ENCODE data around the gene ZFAND6.
"Not testable (repeated sequence)": the region's sequence is repeated elsewhere in the genome, so short reads cannot be mapped to it uniquely, and the experiment has no call there.

Gene ZFAND6

DNA sequence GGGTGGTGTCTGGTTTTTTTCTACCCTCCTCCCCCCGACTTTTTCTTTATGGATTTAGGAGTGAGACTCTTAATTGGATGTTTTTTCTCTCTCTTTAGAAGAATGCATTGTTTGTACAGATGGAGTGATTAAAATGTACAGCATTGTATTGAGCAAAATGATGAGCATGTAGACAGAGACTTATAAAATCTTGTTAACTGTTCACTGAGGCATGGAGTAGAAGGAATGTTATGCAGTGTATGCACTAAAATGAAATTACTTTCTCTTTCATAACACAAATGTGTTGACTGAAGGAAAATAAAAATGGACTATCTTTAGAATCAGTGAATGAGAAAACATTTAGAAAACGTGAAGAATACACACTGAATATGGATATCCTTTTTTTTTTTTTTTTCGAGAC is 39.8 kb downstream of the ZFAND6 start:
- no peak for DNase-seq (ENCODE audit: low read depth)

DNA sequence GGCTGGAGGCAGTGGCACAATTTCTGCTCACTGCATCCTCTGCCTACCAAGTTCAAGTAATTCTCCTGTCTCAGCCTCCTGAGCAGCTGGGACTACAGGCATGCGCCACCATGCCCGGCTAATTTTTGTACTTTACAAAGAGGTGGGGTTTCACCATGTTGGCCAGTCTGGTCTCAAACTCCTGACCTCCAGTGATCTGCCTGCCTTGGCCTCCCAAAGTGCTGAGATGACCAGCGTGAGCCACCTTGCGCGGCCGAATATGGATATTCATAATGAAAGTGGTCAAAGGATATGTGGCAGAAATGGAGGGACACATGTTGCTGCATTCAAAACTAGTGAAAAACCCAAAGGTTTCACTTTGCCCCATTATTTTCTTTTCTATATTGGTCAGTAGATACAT is 40.2 kb downstream of the ZFAND6 start:
- DNase-seq (ENCODE audit: low read depth): not testable (repeated sequence)

DNA sequence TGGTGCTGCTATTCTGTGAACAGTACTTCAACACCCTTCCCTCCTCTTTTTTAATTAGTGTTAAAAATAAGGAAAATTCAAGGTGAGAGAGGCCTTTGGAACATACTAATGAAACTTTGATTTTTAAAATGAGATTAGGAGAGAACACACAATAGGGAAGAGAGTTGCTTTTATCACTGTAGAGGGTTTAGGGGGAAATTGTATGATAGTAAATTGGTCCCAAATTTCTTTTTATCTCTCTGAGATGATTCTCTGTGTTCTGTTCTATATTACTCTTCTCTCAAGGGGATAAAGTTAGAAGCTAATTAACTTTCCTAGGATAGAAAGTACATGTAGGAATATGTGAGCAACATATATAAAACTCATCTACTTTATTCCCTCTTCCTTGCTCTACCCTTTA is 40.8 kb downstream of the ZFAND6 start:
- DNase-seq (ENCODE audit: low read depth): no peak

DNA sequence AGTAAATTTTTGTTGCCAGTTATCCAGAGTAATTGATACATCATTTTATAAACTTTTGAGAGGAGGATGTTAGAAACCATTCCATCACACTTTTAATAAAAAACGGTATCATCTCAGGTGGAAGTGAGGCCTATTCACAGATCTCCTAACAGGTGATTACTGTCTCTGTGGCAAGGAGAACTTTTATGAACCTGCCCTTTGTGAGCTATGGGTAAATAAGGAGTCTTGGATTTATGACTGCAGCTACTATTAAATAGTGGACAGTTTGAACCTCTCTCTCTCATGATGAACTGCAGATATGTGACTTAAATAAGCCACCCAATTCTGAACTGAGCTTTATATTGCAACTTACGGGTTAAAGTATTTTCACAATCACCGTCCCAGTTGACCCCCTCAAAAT is 45.7 kb downstream of the ZFAND6 start:
- no peak for DNase-seq (ENCODE audit: low read depth)

DNA sequence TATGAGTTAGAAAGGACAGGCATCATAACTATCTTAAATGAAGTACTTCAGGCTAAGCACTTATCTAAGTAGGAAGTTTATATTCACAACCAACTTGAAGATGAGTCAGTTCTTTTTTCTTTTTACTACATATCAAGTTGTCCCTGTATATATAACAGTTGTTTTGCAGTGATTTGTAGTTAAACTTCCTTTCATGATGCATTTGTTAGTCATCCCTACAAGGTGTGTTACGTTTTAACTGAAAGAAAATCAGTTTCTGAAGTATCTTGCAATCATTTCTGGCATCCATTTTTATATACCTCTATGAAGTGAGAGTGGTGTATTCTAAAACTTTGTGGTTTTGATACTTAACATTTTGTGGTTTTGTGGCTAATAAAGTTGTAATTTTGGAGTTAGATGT is 46.1 kb downstream of the ZFAND6 start:
- DNase-seq (ENCODE audit: low read depth): no peak

DNA sequence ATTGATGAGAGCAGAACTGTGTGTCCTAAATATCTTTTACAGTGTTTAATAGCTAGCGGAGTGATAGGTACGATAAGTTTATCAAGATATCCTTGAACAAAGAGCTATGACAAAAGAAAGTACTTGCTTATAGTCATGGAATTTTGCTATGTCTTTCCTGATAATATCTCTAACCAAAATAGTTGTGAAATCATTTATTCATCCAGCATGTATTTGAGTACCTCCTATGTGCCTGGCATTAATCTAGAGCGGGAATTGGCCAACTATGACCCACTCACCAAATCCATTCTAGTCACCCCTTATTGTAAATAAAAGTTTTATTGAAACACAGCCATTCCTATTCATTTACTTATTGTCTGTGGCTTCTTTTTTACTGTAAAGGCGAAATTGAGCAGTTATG is 46.6 kb downstream of the ZFAND6 start:
- no peak for DNase-seq (ENCODE audit: low read depth)

DNA sequence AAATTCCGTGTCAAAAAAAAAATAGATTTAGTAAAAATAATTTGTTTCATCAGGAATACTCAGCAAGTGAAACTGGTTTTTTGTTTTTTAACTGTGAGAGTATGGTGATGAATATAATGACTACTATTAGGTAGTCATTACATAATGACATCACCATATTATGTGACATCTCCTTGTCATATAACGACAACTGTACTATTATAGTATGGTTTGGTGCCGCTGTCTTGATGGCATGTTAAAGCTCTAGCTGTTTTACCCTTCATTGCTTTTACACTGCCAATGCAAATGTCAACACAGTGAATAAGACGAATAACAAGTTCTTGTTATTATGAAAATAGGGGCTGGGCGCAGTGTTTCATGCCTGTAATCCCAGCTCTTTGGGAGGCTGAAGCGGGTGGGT is 47.7 kb downstream of the ZFAND6 start:
- DNase-seq (ENCODE audit: low read depth): no peak

DNA sequence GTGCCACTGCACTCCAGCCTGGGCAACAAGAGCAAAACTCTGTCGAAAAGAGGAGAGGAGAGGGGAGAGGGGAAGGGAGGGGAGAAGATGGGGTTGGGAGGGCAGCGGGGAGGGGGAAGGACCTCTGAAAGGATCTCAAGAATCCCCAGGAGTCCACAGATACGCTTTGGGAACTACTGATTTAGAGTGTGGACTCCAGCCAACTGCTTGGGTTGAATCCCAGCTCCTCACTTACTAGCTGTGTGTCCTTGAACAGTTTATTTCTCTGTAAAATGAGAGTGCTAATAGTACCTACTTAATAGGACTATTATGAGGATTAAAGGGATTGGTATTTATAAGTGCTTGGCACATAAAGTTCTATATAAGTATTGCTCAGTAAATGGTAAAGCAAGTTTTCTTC is 48.3 kb downstream of the ZFAND6 start:
- no peak for DNase-seq (ENCODE audit: low read depth)

DNA sequence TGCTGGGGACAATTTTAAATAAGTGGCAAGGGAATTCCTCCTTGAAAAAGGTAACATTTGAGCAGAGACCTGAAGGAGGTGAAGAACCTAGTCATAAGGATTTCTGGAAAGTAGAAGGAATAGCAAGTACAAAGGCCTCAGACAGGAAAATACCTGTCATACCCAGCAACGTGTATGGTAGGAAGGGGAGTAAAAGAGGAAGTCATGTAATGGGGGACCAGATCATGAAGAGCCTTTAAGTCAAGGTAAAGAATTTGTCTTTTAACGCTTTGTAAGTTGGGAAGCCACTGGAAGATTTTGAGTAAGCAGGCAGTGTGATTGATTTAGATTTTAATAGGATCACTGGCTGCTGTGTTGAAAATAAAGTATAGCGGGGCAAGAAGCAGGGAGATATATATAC is 49.9 kb downstream of the ZFAND6 start:
- no peak for DNase-seq (ENCODE audit: low read depth)

DNA sequence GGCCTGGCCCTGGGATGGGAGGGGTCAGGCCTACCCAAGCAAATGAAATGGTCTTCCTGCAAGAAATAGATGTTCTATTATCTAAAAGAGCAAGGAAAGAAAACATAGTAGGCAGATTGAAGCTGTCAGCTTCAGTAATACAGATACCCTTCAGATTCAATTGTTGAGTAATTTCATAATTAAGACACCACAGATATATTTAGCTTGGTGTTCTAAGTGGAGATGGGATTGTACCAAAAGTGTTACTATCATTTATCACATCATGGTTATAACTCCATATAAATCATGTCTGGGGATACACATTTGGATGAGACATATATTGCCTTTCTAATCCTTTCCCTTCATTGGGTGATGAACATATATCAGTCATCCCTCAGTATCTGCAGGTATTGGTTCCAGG is 51.4 kb downstream of the ZFAND6 start:
- DNase-seq (ENCODE audit: low read depth): no peak

DNA sequence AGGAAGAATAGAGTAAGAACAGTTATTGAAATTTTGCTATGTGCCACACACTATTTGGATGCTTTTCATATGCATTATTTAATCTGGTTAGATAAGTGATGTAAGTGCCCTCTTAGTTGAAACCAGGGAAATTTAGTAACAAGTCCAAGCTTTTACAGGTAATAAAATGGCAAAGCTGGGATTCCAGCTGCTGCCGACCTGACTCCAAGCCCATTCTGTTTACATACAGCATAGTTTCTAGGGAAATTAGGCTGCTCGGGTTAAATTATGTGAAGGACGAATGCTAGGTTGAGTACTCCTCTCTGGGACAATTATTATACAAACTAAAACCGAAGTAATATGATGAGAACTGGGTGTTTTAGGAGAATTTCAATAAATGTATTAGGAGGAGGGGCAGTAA is 54.6 kb downstream of the ZFAND6 start:
- no peak for DNase-seq (ENCODE audit: low read depth)

DNA sequence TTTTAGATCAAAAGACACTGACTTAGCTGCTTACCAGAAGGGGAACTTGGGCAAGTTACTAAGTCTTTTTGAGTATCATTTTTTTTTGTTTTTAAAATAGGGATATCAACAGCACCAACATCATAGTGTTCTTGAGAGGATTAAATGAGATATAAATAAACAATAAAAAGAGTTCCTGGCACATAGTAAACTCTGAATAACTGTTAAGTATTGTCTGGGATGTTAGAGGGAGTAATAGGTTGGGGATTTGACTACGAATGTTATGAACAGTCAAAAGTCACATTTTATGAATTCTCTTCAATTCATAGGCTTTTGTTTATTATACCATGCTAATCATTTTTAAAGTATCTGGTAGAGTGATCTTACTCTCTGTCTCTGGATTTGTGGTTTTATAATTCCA is 55.5 kb downstream of the ZFAND6 start:
- DNase-seq (ENCODE audit: low read depth): no peak

DNA sequence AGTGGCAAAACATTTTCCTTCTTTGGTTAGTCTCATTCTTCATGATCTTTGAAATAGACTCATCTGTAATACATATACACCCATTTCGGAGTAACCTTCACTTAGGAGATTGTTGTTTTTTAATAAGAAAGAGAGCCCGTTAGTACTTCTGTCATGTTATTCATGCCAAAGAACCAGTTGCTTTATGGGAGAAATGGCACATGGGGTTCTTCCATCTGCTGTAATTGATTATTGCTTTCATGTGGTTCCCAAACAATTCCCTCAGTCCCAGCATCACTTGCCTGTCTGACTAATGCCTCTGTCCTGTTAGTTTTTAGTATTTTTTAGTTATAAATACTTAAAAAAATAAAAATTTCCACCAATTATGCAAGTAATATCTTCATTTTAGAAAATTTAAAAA is 59.5 kb downstream of the ZFAND6 start:
- no peak for DNase-seq (ENCODE audit: low read depth)

DNA sequence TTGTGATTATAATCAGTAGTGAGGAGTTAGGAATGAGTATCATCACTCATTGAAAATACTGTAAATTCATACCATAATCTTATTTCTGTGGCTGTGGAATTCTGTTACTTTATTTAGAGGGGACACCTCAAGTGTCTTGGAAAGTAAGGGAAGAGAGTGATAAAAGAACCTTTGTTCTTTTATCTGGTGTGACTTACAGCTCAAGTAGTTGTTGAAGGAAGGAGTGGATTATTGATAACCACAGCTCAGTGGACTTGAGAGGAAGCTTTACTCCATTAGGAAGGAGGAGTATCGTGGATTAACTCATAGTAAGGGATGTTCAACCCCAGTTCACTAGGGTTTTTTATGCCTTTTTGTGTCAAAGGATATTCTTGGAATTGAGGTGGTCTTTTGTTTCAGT is 61.2 kb downstream of the ZFAND6 start:
- DNase-seq (ENCODE audit: low read depth): no peak

DNA sequence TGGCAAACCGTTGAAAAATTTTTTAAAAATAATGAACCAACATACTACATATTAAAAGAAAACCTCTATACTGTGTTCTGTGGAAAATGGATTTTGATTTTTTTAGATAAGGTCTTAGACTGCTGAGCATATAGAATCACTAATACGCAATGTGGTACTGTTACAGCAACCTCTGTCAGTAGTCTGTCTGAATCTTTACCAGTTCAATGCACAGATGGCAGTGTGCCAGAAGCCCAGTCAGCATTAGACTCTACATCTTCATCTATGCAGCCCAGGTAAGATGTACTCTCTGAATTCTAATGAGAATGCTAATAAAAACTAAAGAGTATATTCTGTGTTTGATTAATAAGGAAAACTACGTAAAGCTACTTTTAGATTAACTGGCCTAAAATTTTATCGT is 62.1 kb downstream of the ZFAND6 start:
- DNase-seq (ENCODE audit: low read depth): no peak

DNA sequence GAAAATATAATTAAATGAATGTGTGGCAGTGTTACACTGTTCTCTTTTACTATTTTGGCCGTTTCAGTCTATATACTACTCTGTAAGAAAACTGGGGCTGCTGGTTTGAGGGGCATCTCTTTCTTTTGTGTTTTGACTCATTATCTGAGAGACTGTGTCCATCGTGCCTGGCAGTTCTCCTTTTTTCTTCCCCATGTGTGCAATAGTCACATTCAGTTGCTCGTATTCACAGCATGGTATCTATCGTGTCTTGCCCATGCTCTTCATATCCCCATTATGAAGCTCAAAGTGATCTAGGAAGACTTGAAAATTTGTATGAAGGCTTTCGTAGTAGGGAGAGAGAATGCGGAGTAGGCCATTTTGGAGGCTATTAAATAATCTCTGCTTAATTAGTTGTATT is 63.6 kb downstream of the ZFAND6 start:
- no peak for DNase-seq (ENCODE audit: low read depth)

DNA sequence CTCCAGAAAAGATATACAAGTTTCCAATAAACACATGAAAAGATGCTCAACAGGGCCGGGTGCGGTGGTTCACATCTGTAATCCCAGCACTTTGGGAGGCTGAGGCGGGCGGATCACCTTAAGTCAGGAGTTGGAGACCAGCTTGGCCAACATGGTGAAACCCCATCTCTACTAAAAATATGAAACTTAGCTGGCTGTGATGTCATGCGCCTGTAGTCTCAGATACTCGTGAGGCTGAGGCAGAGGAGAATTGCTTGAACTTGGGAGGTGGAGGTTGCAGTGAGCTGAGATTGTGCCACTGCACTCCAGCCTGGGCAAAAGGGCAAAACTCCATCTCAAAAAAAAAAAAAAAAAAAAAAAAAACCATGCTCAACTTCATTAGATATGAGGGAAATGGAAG is 67.8 kb downstream of the ZFAND6 start:
- DNase-seq (ENCODE audit: low read depth): not testable (repeated sequence)

DNA sequence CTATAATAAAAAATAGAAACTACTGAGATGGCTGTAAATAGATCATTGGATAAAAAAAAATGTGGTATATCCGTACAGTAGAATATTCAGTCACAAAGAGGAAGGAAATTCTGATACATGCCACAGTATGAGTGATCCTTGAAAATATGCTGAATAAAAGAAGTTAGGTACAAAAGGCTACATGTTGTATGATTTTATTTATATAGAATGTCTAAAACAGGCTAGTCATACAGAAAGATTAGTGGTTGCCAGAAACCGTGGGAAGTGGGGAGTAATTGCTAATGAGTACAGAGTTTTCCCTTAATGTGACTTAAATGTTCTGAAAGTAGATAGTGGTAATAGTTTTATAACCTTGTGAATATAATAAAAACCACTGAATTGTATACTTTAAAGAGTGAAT is 68.4 kb downstream of the ZFAND6 start:
- no peak for DNase-seq (ENCODE audit: low read depth)

DNA sequence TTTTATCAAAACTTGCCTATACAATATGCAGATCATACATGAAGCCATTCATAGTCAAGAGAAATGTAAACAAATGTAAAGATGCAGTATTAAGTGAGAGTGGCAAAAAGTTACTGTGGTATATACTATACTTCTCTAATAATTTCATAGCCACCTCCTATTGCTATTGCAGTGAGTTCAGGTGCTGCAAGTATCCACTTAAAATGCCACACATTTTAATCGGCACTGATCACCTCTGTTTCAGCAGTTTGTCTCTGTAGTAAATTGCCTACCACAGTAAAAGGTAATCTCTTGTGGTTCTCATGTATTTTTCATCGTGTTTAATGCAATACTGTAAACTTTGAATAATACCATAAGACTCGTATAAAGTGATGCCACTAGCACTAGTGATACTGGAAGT is 72.9 kb downstream of the ZFAND6 start:
- no peak for DNase-seq (ENCODE audit: low read depth)

DNA sequence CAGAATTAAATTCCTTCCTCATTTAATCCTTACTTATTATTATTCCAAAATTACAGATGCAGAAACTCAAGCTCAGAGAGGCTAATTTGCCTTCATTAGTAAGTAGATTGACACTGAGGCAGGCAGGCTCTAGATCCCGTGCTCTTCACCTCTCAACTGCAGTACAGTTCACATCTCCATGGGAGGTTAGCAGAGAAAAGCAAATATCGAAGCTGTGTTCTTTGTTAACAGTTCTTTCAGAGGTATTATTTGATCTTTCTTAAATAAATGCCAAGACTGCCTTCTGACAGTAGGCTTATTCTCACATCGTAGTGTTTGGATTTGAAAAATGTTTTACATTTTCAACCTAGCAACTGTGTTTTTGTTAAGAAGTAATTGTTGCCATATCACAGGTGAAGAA is 77.4 kb downstream of the ZFAND6 start:
- no peak for DNase-seq (ENCODE audit: low read depth)

DNA sequence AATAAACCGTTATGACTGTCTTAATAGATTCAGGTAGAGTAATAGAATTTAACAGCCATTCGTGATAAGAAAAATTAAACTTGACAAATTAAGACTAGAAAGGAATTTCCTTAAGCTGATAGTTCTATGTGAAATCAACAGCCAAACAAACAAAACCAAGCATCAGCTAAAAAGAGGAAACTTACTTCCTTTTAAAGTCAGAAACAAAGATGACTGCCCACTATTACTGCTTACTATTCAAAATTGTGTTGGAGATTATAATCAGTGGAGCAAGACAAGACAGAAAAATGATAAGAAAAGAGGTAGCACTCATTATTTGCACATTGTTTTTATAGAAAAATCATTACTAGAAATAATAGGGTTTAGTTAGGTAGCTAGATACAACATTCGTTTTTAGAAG is 79.5 kb downstream of the ZFAND6 start:
- DNase-seq (ENCODE audit: low read depth): no peak

DNA sequence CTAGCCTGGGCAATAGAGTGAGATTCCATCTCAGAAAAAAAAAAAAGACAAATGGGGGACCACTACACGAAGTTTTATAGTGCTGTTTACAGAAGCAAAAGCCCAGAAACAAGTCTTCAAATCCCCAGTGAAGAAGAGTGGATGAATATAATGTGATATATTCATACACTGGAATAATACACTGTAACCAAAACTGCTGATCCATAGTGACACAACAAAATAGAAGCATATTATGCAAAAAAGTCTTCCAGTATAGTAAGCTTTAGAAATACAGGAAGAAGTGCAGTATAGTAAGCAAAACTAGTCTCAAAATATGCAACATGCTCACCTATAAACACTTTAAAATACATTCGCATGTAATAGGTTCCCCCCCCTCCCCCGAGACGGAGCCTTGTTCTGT is 81.4 kb downstream of the ZFAND6 start:
- no peak for DNase-seq (ENCODE audit: low read depth)

DNA sequence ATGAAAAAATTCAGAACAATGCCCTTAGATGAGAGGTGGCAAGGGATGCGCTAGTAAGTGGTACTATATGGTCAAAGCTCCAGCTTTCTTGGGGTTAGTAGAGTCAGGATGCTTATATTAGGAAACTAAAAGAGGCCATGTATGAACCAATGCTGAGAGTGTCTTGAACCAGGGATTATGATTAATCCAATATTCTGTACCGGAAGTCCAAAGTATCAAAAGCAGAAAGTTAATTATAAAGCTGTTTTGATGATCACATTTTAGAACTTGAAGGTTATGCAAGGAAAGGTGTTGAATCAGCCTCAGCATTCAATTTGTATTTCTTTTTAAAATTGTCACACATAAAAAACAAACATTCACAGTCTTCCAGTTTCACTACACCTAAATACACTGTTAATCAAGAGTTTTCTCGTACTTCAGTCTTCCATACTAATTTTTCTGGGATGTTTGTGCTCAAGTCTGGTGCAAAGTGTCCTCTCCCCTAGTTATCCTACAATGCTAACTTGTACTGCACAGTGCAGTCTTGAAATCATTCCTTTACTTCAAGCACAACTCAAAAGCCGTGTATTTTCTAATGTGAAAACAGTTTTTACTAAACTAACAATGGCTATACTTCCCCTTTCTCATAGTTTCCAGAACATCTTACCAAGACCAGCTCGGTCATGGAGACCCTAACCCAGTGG is 82.6 kb downstream of the ZFAND6 start:
- DNase-seq (ENCODE audit: low read depth): no peak

DNA sequence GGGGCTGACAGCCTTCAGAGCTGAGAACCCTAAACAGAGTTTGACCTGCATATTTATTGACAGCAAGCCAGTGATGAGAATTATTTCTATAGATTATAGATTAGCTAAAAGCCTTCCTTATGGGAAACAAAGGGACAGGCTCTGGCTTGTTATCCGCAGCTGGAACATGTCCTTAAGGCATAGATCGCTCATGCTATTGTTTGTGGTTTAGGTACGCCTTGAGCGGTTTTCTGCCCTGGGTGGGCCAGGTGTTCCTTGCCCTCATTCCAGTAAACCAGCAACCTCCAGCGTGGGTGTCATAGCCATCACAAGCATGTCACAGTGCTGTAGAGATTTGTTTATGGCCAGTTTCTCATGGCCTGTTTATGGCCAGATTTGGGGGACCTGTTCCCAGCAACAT is 83.2 kb downstream of the ZFAND6 start:
- DNase-seq (ENCODE audit: low read depth): no peak

DNA sequence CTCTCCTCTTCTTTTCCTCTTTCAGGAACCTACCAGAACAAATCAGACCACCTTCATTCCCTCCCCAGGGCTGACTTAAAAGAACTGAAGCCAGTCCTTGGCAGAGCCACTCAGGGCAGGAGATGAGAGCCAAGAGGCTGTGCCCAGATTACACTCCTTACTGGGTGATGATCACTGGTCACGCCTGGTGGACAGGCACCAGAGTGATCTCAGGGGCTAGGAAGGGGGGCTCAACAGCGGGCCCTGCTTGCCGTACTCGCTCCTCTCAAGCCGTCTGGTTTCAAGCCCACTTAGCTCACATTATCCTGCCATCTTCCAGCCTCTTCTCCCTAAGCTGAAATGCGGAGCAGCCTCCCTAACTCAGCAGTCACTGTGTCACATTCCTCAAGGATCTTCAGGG is 91.7 kb downstream of the ZFAND6 start:
- no peak for DNase-seq (ENCODE audit: low read depth)
